Activated naive CD8-positive, alpha-beta T cell treated with anti-CD3 and anti-CD28 coated beads, Interleukin-2, amount 10 ng/mL, durations not matched to agents 7 days and 5 days (primary cell): ENCODE results near the gene SLC30A1. TPM values are rescaled to one million over a fixed set of nuclear protein-coding genes. Genes with fewer than 3 reads are reported as not detected.

Experiments
- ATAC-seq: fragments of 150-1000 bp; cut with Tn5 transposase; one replicate; pipeline ENCODE4 v1.10.0; 2021; ENCODE audit warnings: low read depth, moderate library complexity
- POLR2A ChIA-PET: fragments of 350-600 bp; sonication (Branson Sonifier 250); formaldehyde crosslinking; loops from one replicate; lab custom pipeline; 2021; ENCODE audit warnings: antibody characterized with exemption; lab: Charles Lee
- DNase-seq: peaks from one replicate; pipeline ENCODE4 v3.0.0; 2021
- H3K27ac Mint-ChIP-seq: one replicate; pipeline ENCODE4 v1.8.0; 2022; ENCODE audit warnings: mild to moderate bottlenecking, mixed read lengths
- H3K27me3 Mint-ChIP-seq: one replicate; pipeline ENCODE4 v1.8.0; 2022; ENCODE audit warnings: mild to moderate bottlenecking, moderate library complexity, mixed read lengths
- H3K36me3 Mint-ChIP-seq: one replicate; pipeline ENCODE4 v1.8.0; 2021; ENCODE audit warnings: mild to moderate bottlenecking, mixed read lengths
- H3K4me1 Mint-ChIP-seq: one replicate; pipeline ENCODE4 v1.8.0; 2021; ENCODE audit warnings: mixed read lengths
- H3K4me3 Mint-ChIP-seq: one replicate; pipeline ENCODE4 v1.8.0; 2022; ENCODE audit warnings: mild to moderate bottlenecking, moderate library complexity, mixed read lengths
- H3K9me3 Mint-ChIP-seq: one replicate; pipeline ENCODE4 v1.8.0; 2021; ENCODE audit warnings: mixed read lengths
- total RNA-seq, 2 experiments: library from RNA; stranded (reverse); gene quantifications; one replicate each; pipeline ENCODE4 v1.2.3, GENCODE V29; 2021

Gene SLC30A1
- total RNA-seq, 2 experiments from 2014 or later = 11.9 to 13.2 TPM

DNA sequence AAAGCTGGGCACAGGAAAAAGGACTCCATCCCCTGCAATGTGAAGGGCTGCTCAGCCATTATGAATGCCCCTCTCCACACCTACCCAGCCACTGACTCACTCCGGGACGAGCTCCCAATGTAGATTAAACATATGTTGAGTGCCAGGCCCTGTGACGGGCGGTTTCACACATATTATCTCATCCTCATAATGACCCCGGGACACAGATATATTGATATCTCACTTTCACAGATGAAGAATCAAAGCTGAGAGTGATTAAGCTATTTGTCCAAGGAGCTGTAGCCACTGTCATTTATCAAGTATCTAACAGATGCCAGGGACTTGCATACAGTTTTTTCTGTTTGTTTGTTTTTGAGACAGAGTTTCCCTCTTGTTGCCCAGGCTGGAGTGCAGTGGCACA lies 35.0 kb upstream of the SLC30A1 start:
- Mint-ChIP-seq H3K27ac (no peak overlapping the region), H3K4me1 (peaks cover 10% of the 10 kb centered on the region), H3K27me3 (no peaks in the 10 kb centered on the region), H3K4me3 (no peak overlapping the region), H3K9me3 (no peaks in the 10 kb centered on the region), H3K36me3 (no peaks in the 10 kb centered on the region)
- ATAC-seq = no peak
- no peak for DNase-seq
- POLR2A ChIA-PET = no interaction called here

DNA sequence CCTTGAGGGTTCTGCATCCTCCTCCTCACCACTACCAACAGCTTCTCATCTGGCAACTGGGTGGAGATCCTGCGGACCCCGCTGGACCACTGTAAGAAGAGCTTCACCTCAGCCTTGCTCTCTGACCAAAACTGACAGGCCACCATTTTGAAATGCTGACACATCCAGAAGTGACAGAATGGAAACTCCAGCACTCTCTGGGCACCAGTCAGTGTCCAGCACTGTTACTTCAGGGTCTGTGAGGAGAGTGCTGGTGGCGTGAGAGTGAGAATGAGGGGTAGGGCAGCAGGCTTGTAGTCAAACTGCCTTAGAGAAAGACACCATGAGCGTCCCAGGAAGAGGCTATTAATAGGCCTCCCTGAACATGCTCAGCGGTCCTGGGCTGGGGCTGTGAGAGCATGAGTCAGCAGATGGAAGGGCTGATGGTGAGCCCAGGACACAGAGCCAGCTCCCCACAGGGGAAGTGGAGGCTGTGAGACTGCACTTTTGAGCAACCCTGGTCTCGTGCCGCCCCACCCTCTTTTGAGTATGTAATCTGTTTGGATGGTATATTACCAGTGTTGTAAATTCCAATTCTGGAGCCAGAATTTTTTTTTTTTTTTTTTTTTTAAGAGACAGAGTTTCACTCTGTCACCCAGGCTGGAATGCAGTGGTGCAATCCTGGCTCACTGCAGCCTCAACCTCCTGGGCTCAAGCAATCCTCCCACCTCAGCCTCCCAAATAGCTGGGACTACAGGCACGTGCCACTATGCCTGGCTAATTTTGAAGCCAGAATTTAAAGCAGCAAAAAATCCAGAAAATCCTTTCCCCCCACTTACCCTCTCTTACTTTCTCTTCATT lies 34.4 kb upstream of the SLC30A1 start:
- ATAC-seq = no peak
- Mint-ChIP-seq H3K4me3 (no peak overlapping the region), H3K27me3 (no peaks in the 10 kb centered on the region), H3K36me3 (no peaks in the 10 kb centered on the region), H3K27ac (no peak overlapping the region), H3K4me1 (peaks cover 10% of the 10 kb centered on the region), H3K9me3 (no peaks in the 10 kb centered on the region)
- POLR2A ChIA-PET = no interaction called here
- DNase-seq = no peak

GRCh38 chr1:211612786-211613107 lies 33.8 kb upstream of the SLC30A1 start:
- no peak overlapping the region for H3K27ac Mint-ChIP-seq
- H3K4me1 Mint-ChIP-seq = peaks cover 13% of the 10 kb centered on the region
- H3K9me3 Mint-ChIP-seq = no peaks in the 10 kb centered on the region
- no peaks in the 10 kb centered on the region for H3K27me3 Mint-ChIP-seq
- POLR2A ChIA-PET = no interaction called here
- DNase-seq (no peak), ATAC-seq (no peak)
- H3K36me3 Mint-ChIP-seq = peaks cover 2% of the 10 kb centered on the region
- no peak overlapping the region for H3K4me3 Mint-ChIP-seq

DNA sequence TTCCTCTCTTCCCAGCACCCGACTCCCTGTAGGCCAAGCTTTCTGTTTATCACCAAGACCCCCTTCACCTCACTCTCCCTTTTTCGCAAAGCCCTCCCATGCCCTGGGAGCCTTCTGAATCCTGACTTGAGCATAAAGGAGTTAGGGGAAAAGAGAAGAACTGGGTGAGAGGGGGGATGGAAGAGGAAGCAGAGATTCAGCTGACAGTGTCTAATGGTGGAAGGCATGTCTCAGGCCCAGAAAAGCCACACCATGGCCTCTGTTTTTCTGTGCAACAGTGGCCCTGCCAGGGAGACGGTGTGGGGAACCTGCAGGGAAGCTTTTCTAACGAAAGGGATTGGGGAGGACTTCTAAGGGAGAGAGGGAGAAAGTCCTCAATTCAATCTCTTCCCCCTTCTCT lies 32.9 kb upstream of the SLC30A1 start:
- DNase-seq = no peak
- POLR2A ChIA-PET = no interaction called here
- Mint-ChIP-seq H3K27ac (no peak overlapping the region), H3K36me3 (peaks cover 2% of the 10 kb centered on the region), H3K4me3 (no peak overlapping the region), H3K27me3 (no peaks in the 10 kb centered on the region), H3K9me3 (no peaks in the 10 kb centered on the region), H3K4me1 (peaks cover 22% of the 10 kb centered on the region)
- ATAC-seq = no peak

DNA sequence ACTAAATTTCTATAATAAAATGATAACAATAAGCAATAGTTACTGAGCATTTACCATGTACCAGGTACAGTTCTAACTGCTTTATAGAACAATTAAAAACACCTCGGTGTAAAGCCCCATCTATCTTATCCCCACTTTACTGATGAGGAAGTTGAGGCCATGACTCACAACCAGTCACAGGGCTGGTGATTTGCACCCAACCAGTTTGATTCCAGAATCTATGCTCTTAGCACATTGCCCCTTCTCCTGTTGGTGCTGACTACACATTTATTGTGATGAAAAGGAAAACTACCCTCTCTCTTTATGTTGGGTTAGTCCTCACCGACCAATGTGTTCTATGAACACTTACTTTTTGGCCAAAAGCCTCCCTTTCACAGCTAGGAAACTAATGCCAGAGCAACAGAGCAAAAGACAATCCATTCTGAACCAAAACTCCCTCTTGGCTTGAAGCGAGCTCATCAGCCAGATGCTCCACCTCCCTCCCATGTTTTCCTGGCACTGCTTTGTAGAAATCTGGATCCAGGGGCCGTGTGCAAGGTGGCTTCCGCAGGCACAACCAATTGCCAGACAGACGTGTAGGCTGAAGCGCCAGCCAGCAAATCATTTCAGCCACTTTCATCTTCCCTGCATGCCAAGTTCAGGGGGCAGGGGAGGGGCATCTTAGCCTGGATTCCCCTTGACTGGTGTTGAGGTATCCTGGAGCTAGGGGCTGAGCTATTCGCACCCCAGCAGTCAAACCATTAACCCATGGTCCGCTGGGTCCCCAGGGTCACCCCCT lies 32.0 kb upstream of the SLC30A1 start:
- Mint-ChIP-seq H3K36me3 (peaks cover 2% of the 10 kb centered on the region), H3K4me3 (no peak overlapping the region), H3K9me3 (no peaks in the 10 kb centered on the region), H3K27ac (no peak overlapping the region), H3K27me3 (peaks cover 3% of the 10 kb centered on the region), H3K4me1 (peaks cover 29% of the 10 kb centered on the region)
- ATAC-seq (no peak), DNase-seq (no peak)
- POLR2A ChIA-PET = no interaction called here

- Mint-ChIP-seq H3K4me1 (peaks cover 29% of the 10 kb centered on the region), H3K4me3 (no peak overlapping the region), H3K27me3 (peaks cover 8% of the 10 kb centered on the region), H3K9me3 (no peaks in the 10 kb centered on the region), H3K27ac (no peak overlapping the region), H3K36me3 (peaks cover 2% of the 10 kb centered on the region)
- POLR2A ChIA-PET = no interaction called here
- ATAC-seq (no peak), DNase-seq (no peak)
These were observed 30.4 kb upstream of the SLC30A1 start for GRCh38 chr1:211609120-211610024.

- no peaks in the 10 kb centered on the region for H3K9me3 Mint-ChIP-seq
- DNase-seq = no peak
- peaks cover 25% of the 10 kb centered on the region for H3K4me1 Mint-ChIP-seq
- no peak for ATAC-seq
- H3K4me3 Mint-ChIP-seq = peak overlapping the region; percentile 5
- peaks cover 11% of the 10 kb centered on the region for H3K27me3 Mint-ChIP-seq
- H3K36me3 Mint-ChIP-seq = peaks cover 2% of the 10 kb centered on the region
- POLR2A ChIA-PET = interaction anchor here (0.7 to 2.8 kb wide), 2 partner anchors 29 to 122 kb away, joined by 3 to 12 read pairs; partner anchors contain the start of gene SLC30A1
- peak overlapping the region; percentile 10 for H3K27ac Mint-ChIP-seq
These were observed 29.0 kb upstream of the SLC30A1 start for GRCh38 chr1:211607754-211608473.

DNA sequence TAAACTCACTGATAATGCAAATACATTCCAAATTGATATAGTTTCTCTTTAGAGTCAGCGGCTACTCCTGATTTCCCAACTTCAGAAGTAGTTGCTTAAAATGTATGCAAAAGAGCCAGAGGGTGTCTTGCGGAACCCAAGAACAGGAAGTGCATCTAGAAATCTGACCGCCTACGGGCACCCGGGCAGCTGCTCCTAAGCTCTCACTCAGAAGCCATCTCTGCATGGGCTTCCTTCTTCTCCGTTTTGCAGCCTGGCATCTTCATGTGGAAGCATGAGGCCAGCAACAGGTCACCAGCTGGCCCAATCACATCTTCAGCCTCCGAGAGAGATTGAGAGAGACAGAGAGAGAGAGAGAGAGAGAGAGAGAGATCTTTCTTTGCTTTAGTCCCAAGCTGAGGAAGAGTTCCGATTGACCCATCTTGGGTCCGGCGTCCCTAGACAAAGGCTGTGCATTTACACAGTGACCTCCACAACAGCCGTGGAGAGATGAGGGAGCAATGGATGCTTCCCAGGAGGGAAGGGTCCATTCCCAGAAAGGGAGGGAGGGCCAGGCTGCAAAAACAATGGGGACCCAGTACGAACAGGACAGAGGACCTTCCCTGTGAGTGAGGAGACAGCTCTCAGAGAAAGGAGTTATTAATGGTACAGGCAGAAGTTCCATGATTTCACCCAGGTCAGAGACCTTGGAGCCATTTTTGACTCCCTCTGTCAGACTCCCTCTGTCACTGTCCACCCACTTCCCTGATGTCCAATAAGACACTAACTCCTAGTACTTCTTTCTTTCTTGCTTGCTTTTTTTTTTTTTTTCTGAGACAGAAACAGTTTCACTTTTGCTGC lies 28.2 kb upstream of the SLC30A1 start:
- ATAC-seq = peak; percentile 84
- Mint-ChIP-seq H3K4me1 (peaks cover 25% of the 10 kb centered on the region), H3K27ac (peak overlapping the region; percentile 91), H3K9me3 (no peaks in the 10 kb centered on the region), H3K36me3 (peaks cover 2% of the 10 kb centered on the region), H3K4me3 (peak overlapping the region; percentile 78), H3K27me3 (peaks cover 14% of the 10 kb centered on the region)
- DNase-seq = no peak
- POLR2A ChIA-PET = interaction anchor here (0.6 to 2.8 kb wide), 4 partner anchors 23 to 450 kb away, joined by 3 to 12 read pairs (median 4); partner anchors contain the start of gene SLC30A1

DNA sequence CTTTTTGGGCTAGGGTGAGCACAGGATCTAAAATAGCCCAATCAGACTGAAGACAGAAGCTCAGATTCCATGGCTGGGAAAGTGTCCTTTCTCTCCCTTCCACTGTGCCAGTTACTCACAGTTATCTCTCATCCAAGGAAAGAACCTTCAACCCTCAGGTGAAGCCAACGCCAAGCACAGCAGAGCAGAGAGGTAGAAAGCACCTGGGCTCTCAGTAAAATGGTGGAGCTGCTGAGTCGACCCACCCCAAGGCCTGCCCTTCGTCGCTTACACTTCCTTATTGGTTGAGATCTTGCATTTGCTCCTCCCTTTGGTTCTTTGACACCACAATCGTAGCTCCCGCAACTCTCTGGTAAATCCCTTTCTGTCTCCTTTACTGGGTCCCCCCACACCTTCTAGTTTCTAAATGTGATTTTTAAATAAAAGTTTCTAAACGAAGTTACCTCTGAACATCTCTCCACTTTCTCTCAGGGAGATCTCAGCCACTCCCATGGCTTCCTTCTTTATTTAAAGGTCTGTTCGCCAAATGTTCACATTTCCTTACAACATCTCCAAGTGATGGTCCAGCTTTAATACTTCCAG lies 27.5 kb upstream of the SLC30A1 start:
- POLR2A ChIA-PET = interaction anchor here (0.6 to 2.8 kb wide), 5 partner anchors 11 to 1148 kb away, joined by 3 to 12 read pairs (median 4); partner anchors contain the start of gene SLC30A1
- peaks cover 2% of the 10 kb centered on the region for H3K36me3 Mint-ChIP-seq
- H3K4me1 Mint-ChIP-seq = peaks cover 25% of the 10 kb centered on the region
- peaks cover 20% of the 10 kb centered on the region for H3K27me3 Mint-ChIP-seq
- DNase-seq (no peak), ATAC-seq (peak; percentile 59)
- peak overlapping the region; percentile 78 for H3K4me3 Mint-ChIP-seq
- H3K9me3 Mint-ChIP-seq = no peaks in the 10 kb centered on the region
- peak overlapping the region; percentile 91 for H3K27ac Mint-ChIP-seq

DNA sequence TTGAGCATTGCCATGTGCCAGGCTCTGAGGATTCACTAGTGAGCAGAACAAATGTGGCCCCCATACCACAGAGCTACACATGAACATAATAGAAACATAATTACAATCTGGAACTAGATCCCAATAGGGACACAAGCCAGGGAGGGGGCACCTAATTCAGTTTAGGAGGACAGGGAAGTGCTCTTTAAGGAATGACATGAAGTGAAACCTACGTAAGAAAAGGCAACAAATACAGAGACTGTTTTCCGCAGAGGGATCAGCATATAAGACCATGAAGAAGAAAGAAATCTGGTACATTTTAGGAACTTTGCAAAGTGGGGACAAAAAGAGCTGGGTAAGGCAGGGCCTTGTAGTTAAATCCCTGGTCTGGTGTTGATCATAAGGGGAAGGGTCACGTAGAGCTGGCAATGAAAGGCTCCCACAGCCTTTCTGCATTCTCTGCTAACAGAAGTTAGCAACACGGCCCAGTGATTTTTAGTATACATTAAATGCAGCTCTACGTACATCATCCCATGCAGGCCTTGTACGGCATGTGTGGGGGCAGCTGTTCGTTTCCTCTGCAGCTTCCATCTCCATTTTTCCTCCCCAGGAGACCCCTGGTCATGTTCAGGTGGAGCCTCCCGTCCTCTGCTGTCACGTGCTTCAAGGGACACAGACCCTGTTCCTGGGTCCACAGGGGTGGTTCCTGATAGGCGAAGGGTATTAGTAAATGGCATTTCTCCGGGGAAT lies 26.8 kb upstream of the SLC30A1 start:
- Mint-ChIP-seq H3K27ac (no peak overlapping the region), H3K4me1 (peaks cover 25% of the 10 kb centered on the region), H3K9me3 (no peaks in the 10 kb centered on the region), H3K4me3 (peak overlapping the region; percentile 78), H3K27me3 (peaks cover 23% of the 10 kb centered on the region), H3K36me3 (peaks cover 2% of the 10 kb centered on the region)
- ATAC-seq (no peak), DNase-seq (no peak)
- POLR2A ChIA-PET = interaction anchor here (0.6 to 2.8 kb wide), 5 partner anchors 11 to 1149 kb away, joined by 3 to 12 read pairs (median 4); partner anchors contain the start of gene SLC30A1

- H3K36me3 Mint-ChIP-seq = peaks cover 2% of the 10 kb centered on the region
- no peaks in the 10 kb centered on the region for H3K9me3 Mint-ChIP-seq
- POLR2A ChIA-PET = interaction anchor here (1.2 to 2.8 kb wide), 2 partner anchors 20 to 26 kb away, joined by 3 to 12 read pairs; partner anchors contain the start of gene SLC30A1
- H3K4me1 Mint-ChIP-seq = peaks cover 25% of the 10 kb centered on the region
- no peak for DNase-seq
- no peak for ATAC-seq
- H3K4me3 Mint-ChIP-seq = no peak overlapping the region
- no peak overlapping the region for H3K27ac Mint-ChIP-seq
- peaks cover 23% of the 10 kb centered on the region for H3K27me3 Mint-ChIP-seq
These were observed 26.1 kb upstream of the SLC30A1 start for GRCh38 chr1:211605034-211605433.
